ENCODE measurements around the gene CIB1.
A peak's percentile ranks its signal among the peaks of the same experiment; 100 is the strongest.

Gene CIB1

GRCh38 chr15:90203473-90203872, 30.3 kb downstream of the CIB1 start:
- DNase-seq (ENCODE audit: low read depth) = no peak
- H3K4me3 ChIP-seq (ENCODE audit: low read length) = no peak overlapping the region
- TF ChIP-seq CTCF (conservative IDR thresholded peaks at IDR 0.05; ENCODE audit: low read length) = no peak

GRCh38 chr15:90202929-90203328, 30.8 kb downstream of the CIB1 start:
- no peak for TF ChIP-seq CTCF (conservative IDR thresholded peaks at IDR 0.05; ENCODE audit: low read length)
- no peak overlapping the region for H3K4me3 ChIP-seq (ENCODE audit: low read length)
- DNase-seq (ENCODE audit: low read depth) = no peak

GRCh38 chr15:90201944-90202375, 31.8 kb downstream of the CIB1 start:
- no peak for DNase-seq (ENCODE audit: low read depth)
- H3K4me3 ChIP-seq (ENCODE audit: low read length) = peak overlapping the region; percentile 67
- no peak for TF ChIP-seq CTCF (conservative IDR thresholded peaks at IDR 0.05; ENCODE audit: low read length)

GRCh38 chr15:90201130-90201943, 32.4 kb downstream of the CIB1 start, which contains the start of gene SEMA4B:
TSS of gene SEMA4B (plus strand) at chr15:90201330. CDS start at chr15:90201579, 249 bp downstream.
- TF ChIP-seq CTCF (conservative IDR thresholded peaks at IDR 0.05; ENCODE audit: low read length) = no peak
- H3K4me3 ChIP-seq (ENCODE audit: low read length) = peak within 1 kb of the TSS; percentile 67
- no peak for DNase-seq (ENCODE audit: low read depth)

GRCh38 chr15:90200534-90201129, 33.1 kb downstream of the CIB1 start:
- DNase-seq (ENCODE audit: low read depth) = no peak
- peak overlapping the region; percentile 67 for H3K4me3 ChIP-seq (ENCODE audit: low read length)
- TF ChIP-seq CTCF (conservative IDR thresholded peaks at IDR 0.05; ENCODE audit: low read length) = no peak

- no peak overlapping the region for H3K4me3 ChIP-seq (ENCODE audit: low read length)
- DNase-seq (ENCODE audit: low read depth) = no peak
- no peak for TF ChIP-seq CTCF (conservative IDR thresholded peaks at IDR 0.05; ENCODE audit: low read length)
Observed at GRCh38 chr15:90194655-90195054, 39.1 kb downstream of the CIB1 start.

All from AG10803 (cell line).